ENCODE results near the gene MOGAT3. TPM values are rescaled to one million over a fixed set of nuclear protein-coding genes. Genes with fewer than 3 reads are reported as not detected.
A peak's percentile ranks its signal among the peaks of the same experiment; 100 is the strongest.

The MOGAT3 gene
- total and polyA plus RNA-seq, 2 experiments from 2014 or later = 6.3 to 14.0 TPM

DNA sequence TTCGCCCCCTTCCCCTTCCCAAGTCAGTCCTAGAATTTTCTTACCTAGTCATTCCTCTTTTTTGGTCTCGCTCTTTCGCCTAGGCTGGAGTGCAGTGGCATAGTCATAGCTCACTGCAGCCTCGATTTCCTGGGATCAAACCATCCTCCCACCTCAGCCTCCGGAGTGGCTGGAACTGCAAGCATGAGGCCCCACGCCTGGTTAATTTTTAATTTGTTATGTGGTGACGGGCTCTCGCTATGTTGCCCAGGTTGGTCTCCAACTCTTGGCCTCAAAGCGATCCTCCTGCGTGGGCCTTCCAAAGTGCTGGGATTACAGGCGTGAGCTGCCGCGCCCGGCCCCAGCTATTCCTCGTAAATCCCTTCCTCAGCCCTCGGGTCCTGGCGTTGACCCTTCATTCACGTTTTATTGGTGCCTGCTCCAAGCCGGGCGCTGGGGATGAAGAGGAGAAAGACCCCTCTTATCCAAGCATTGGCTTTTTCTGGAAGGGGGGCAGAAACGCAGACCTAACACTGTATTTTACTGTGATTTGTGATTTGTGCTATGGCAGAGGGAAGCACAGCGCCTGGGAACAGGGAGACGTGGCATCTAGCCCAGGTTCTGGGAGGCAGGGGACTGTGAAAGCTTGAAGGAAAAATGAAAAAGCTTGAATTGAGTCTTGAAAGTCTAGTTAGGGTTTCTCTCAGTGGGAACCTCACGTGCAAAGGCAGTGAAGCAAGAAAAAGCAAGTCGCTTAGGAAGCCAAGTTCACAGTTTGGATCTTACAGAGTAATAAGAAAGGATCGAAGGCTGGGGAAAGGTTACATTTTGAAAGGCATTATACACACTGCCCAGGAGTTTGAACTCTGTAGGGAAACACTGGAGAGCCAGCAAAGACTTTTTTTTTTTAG is 17.6 kb upstream of the MOGAT3 start:
- Histone ChIP-seq H3K9me2 (replicated peaks; ENCODE audit: insufficient read depth) (no peaks in the 10 kb centered on the region), H3K4me2 (peak overlapping the region; percentile 95), H3K9me3 (ENCODE audit: low read depth) (no peaks in the 10 kb centered on the region), H2AFZ (peak overlapping the region; percentile 63), H4K20me1 (ENCODE audit: insufficient read depth, poor library complexity, severe bottlenecking) (no peaks in the 10 kb centered on the region), H3K79me2 (peaks cover 55% of the 10 kb centered on the region), H3K36me3 (replicated peaks; ENCODE audit: insufficient read depth, low read depth) (no peaks in the 10 kb centered on the region), H3K27ac (peak overlapping the region; percentile 91), H3K27me3 (no peaks in the 10 kb centered on the region), H3K4me3 (peak overlapping the region; percentile 47), H3K4me1 (ENCODE audit: insufficient read depth) (peaks cover 21% of the 10 kb centered on the region)
- DNase-seq (ENCODE audit: low spot score) = peak; percentile 71
- no peak for TF ChIP-seq EZH2 (IDR thresholded peaks at IDR 0.05; ENCODE audit: borderline replicate concordance)
- TF ChIP-seq, protein P1, sequence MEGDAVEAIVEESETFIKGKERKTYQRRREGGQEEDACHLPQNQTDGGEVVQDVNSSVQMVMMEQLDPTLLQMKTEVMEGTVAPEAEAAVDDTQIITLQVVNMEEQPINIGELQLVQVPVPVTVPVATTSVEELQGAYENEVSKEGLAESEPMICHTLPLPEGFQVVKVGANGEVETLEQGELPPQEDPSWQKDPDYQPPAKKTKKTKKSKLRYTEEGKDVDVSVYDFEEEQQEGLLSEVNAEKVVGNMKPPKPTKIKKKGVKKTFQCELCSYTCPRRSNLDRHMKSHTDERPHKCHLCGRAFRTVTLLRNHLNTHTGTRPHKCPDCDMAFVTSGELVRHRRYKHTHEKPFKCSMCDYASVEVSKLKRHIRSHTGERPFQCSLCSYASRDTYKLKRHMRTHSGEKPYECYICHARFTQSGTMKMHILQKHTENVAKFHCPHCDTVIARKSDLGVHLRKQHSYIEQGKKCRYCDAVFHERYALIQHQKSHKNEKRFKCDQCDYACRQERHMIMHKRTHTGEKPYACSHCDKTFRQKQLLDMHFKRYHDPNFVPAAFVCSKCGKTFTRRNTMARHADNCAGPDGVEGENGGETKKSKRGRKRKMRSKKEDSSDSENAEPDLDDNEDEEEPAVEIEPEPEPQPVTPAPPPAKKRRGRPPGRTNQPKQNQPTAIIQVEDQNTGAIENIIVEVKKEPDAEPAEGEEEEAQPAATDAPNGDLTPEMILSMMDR (IDR thresholded peaks at IDR 0.05; ENCODE audit: poor library complexity) = no peak
- no peak for TF ChIP-seq EZH2phosphoT487 (IDR thresholded peaks at IDR 0.05; ENCODE audit: low read depth, severe bottlenecking, unreplicated experiment)
- 12% methylated on average over 26 of the region's 26 CpGs for WGBS (ENCODE audit: low lambda C conversion rate, missing lambda C conversion rate)

DNA sequence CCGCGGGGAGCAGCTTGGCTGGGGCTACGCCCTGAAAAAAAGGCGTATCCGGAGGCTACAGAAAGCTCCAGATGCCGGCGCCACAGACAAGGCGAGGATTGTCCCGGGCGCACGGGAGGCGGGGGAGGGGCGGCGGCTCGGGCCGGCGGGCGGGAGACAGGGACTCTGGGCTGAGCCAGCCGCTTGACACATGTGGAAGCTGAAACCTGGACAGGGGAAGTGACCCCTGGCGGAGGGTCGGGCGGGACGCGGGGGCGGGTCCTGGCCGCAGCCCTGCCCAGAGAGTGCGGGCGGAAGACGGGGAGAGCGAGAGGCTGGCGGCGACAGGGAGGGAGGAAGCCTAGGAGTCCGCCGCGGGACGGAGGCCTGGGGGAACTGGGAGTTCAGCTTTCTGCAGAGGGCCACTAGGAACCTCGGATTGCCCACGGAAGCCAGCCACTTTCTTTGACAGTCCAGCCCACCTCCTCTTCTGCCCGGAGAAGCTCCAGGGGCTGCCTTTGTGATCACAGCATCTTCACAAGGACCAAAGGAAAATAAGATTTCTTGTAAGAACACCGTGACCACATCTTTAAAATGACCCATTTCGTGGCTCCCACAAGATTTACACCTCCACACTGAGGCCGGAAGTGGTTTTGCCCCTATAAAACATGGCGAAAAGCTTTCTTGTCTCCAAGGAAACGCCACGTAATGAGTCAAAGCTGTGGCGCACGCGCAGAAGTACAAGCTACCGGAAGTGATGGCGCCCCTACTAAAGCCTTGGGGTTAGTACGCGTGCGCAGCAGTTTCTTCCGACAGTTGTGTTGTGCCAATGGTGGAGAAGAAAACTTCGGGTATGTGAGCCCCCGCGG is 16.8 kb upstream of the MOGAT3 start, which contains the start of the genes PLOD3 and ZNHIT1:
TSS of gene PLOD3 (minus strand) at position 194 of the 848 bp plus-strand sequence. CDS start 307 bp downstream, outside the sequence.
TSS of gene ZNHIT1 (plus strand) at position 778 of the 848 bp plus-strand sequence. CDS start at position 809, 31 bp downstream.
- peak within 1 kb of the TSS; percentile 47 for H3K4me3 ChIP-seq
- H3K36me3 ChIP-seq (replicated peaks; ENCODE audit: insufficient read depth, low read depth) = no peaks in the 10 kb centered on the region
- peaks cover 21% of the 10 kb centered on the region for H3K4me1 ChIP-seq (ENCODE audit: insufficient read depth)
- DNase-seq (ENCODE audit: low spot score) = peak; percentile 100
- H3K4me2 ChIP-seq = peak within 1 kb of the TSS; percentile 95
- H3K9me3 ChIP-seq (ENCODE audit: low read depth) = no peaks in the 10 kb centered on the region
- no peaks in the 10 kb centered on the region for H3K9me2 ChIP-seq (replicated peaks; ENCODE audit: insufficient read depth)
- TF ChIP-seq EZH2 (IDR thresholded peaks at IDR 0.05; ENCODE audit: borderline replicate concordance) = no peak
- TF ChIP-seq, protein P1 (IDR thresholded peaks at IDR 0.05; ENCODE audit: poor library complexity) = no peak
- TF ChIP-seq EZH2phosphoT487 (IDR thresholded peaks at IDR 0.05; ENCODE audit: low read depth, severe bottlenecking, unreplicated experiment) = no peak
- no peaks in the 10 kb centered on the region for H3K27me3 ChIP-seq
- peaks cover 55% of the 10 kb centered on the region for H3K79me2 ChIP-seq
- H2AFZ ChIP-seq = peak within 1 kb of the TSS; percentile 63
- peak within 1 kb of the TSS; percentile 92 for H3K27ac ChIP-seq
- H4K20me1 ChIP-seq (ENCODE audit: insufficient read depth, poor library complexity, severe bottlenecking) = no peaks in the 10 kb centered on the region
- 4% methylated on average over 49 of the region's 57 CpGs for WGBS (ENCODE audit: low lambda C conversion rate, missing lambda C conversion rate)

DNA sequence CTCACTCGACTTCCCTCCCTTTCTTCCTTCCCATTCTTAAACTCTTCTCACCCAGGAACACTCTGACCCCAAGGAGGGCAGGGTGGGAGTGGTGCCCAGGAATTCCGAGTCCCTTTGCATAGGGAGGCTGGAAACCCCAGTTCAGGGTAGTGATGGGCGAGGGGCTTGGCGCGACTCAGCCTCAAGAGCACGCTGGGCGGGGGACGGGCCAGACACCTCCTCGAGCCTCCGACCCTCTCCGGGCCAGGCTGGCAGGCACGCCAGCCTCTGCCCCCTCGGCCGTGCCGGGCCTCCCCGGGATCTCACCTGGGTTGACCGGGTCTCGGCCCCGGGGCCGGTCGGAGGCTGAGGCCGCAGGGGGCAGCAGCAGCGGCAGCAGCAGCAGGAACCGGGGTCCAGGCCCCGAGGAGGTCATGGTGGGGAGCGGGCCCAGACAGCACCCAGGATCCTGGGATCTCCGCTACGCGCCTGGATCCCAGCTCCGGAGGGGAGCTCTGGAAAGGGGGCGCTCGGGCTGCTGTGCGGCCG is 16.1 kb upstream of the MOGAT3 start:
- WGBS (ENCODE audit: low lambda C conversion rate, missing lambda C conversion rate) = under 1% methylated on average over 30 of the region's 34 CpGs

More for the DNA sequence above, 16.1 kb upstream of the MOGAT3 start:
- H3K4me3 ChIP-seq = peak overlapping the region; percentile 33
- H3K79me2 ChIP-seq = peaks cover 55% of the 10 kb centered on the region
- H3K9me3 ChIP-seq (ENCODE audit: low read depth) = no peaks in the 10 kb centered on the region
- H2AFZ ChIP-seq = peak overlapping the region; percentile 62
- no peak for TF ChIP-seq EZH2 (IDR thresholded peaks at IDR 0.05; ENCODE audit: borderline replicate concordance)
- TF ChIP-seq EZH2phosphoT487 (IDR thresholded peaks at IDR 0.05; ENCODE audit: low read depth, severe bottlenecking, unreplicated experiment) = no peak
- TF ChIP-seq, protein P1 (IDR thresholded peaks at IDR 0.05; ENCODE audit: poor library complexity) = no peak
- peaks cover 21% of the 10 kb centered on the region for H3K4me1 ChIP-seq (ENCODE audit: insufficient read depth)
- no peak for DNase-seq (ENCODE audit: low spot score)
- no peaks in the 10 kb centered on the region for H4K20me1 ChIP-seq (ENCODE audit: insufficient read depth, poor library complexity, severe bottlenecking)
- H3K27ac ChIP-seq = peak overlapping the region; percentile 92
- H3K27me3 ChIP-seq = no peaks in the 10 kb centered on the region
- H3K4me2 ChIP-seq = peak overlapping the region; percentile 82
- H3K9me2 ChIP-seq (replicated peaks; ENCODE audit: insufficient read depth) = no peaks in the 10 kb centered on the region
- H3K36me3 ChIP-seq (replicated peaks; ENCODE audit: insufficient read depth, low read depth) = no peaks in the 10 kb centered on the region
